CD8-positive, alpha-beta memory T cell (primary cell): Measurements from ENCODE around the gene HS2ST1. TPM values are rescaled to one million over a fixed set of nuclear protein-coding genes. Genes with fewer than 3 reads are reported as not detected.
"Not testable (repeated sequence)": the region's sequence is repeated elsewhere in the genome, so short reads cannot be mapped to it uniquely, and the experiment has no call there.

ENCODE experiments used
- CTCF ChIA-PET: fragments of 350-600 bp; sonication (Branson Sonifier 250); formaldehyde crosslinking; loops from one replicate; lab custom pipeline; 2021; ENCODE audit warnings: antibody characterized with exemption; lab: Charles Lee
- POLR2A ChIA-PET: fragments of 350-600 bp; sonication (Branson Sonifier 250); formaldehyde crosslinking; loops from one replicate; lab custom pipeline; 2021; ENCODE audit warnings: antibody characterized with exemption; lab: Charles Lee
- DNase-seq, 5 donors: peaks; one replicate each; pipeline versions ENCODE4 v3.0.0 to v3.0.0-alpha.2; 2020 to 2022; ENCODE audit warnings: mixed read lengths in 1 of 5
- H3K27ac ChIP-seq: one replicate; pipeline ENCODE4 v1.7.0; 2013; ENCODE audit warnings: low read depth, mild to moderate bottlenecking, low read length, moderate library complexity
- H3K27me3 ChIP-seq: 2 replicates; pipeline ENCODE4 v1.7.0; 2013; ENCODE audit warnings: low read length, mild to moderate bottlenecking; ENCODE audit not compliant: insufficient read depth, poor library complexity, severe bottlenecking
- H3K36me3 ChIP-seq: 2 replicates; pipeline ENCODE4 v1.7.0; 2013; ENCODE audit warnings: mild to moderate bottlenecking, low read length, moderate library complexity; ENCODE audit not compliant: insufficient read depth
- H3K4me1 ChIP-seq: 2 replicates; pipeline ENCODE4 v1.7.0; 2013; ENCODE audit warnings: mild to moderate bottlenecking, low read length, moderate library complexity; ENCODE audit not compliant: insufficient read depth
- H3K4me3 ChIP-seq: 2 replicates; pipeline ENCODE4 v1.7.0; 2013; ENCODE audit warnings: mild to moderate bottlenecking, low read length
- H3K9me3 ChIP-seq: 2 replicates; pipeline ENCODE4 v1.7.0; 2013; ENCODE audit warnings: mild to moderate bottlenecking, low read length
- H3K27ac Mint-ChIP-seq, 8 donors: one replicate each; pipeline ENCODE4 v1.8.0; 2020 to 2021; ENCODE audit warnings: mixed read lengths in 8 of 8, mild to moderate bottlenecking in 6 of 8, inconsistent platforms in 3 of 8, moderate library complexity in 3 of 8
- H3K27me3 Mint-ChIP-seq, 2 donors: one replicate each; pipeline ENCODE4 v1.8.0; 2020 to 2021; ENCODE audit warnings: mixed read lengths in 2 of 2, mild to moderate bottlenecking in 1 of 2, moderate library complexity in 1 of 2
- H3K36me3 Mint-ChIP-seq, 3 donors: one replicate each; pipeline ENCODE4 v1.8.0; 2020 to 2021; ENCODE audit warnings: mixed read lengths in 3 of 3, inconsistent platforms in 1 of 3, mild to moderate bottlenecking in 1 of 3
- H3K4me1 Mint-ChIP-seq, 3 donors: one replicate each; pipeline ENCODE4 v1.8.0; 2020 to 2021; ENCODE audit warnings: mixed read lengths in 3 of 3, inconsistent platforms in 1 of 3, mild to moderate bottlenecking in 1 of 3
- H3K4me3 Mint-ChIP-seq, 7 donors: one replicate each; pipeline ENCODE4 v1.8.0; 2020 to 2021; ENCODE audit warnings: mixed read lengths in 7 of 7, mild to moderate bottlenecking in 6 of 7, moderate library complexity in 4 of 7, inconsistent platforms in 2 of 7
- H3K9me3 Mint-ChIP-seq, 5 donors: one replicate each; pipeline ENCODE4 v1.8.0; 2020 to 2022; ENCODE audit warnings: mixed read lengths in 5 of 5, mild to moderate bottlenecking in 3 of 5, moderate library complexity in 2 of 5, inconsistent platforms in 1 of 5
- polyA plus RNA-seq: library from polyadenylated mRNA; unstranded; fragments of 300-500 nt; fragmentation: Illumina TruSeq; gene quantifications from one replicate; pipeline ENCODE4 v1.2.3, GENCODE V29; 2021
- total RNA-seq, 2 experiments: library from RNA; stranded (reverse); gene quantifications; one replicate each; pipeline ENCODE4 v1.2.3, GENCODE V29; 2021

The HS2ST1 gene
- total and polyA plus RNA-seq, 3 experiments from 2014 or later: 8.4 to 20.2 (median 18.8) TPM

DNA sequence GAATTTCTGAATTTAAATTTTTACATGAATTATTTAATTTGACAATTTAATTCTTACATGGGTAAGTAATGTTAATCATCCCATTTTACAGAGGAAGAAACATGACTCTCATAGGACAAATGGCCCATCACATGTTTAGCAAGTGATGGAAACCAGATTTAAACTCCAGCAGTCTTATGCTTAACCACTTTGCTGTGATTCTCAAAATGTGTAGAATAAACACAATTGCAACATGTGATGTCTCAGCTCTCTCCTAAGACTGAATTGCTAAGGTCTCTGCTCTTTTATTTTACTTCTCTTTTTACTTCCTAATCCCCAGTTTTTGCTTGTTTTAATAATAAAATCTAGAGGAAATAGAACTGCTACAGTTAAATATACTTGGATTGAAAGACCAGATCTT is 42.8 kb downstream of the HS2ST1 start:
- no peak overlapping the region for H3K27ac ChIP-seq
- POLR2A ChIA-PET: no interaction called here
- H3K9me3 Mint-ChIP-seq: no peaks in the 10 kb centered on the region
- H3K4me3 Mint-ChIP-seq: no peak overlapping the region
- no peaks in the 10 kb centered on the region for H3K36me3 ChIP-seq
- H3K36me3 Mint-ChIP-seq: no peaks in the 10 kb centered on the region
- no peak overlapping the region for H3K4me3 ChIP-seq
- CTCF ChIA-PET: no interaction called here
- H3K4me1 ChIP-seq: no peaks in the 10 kb centered on the region
- H3K27ac Mint-ChIP-seq: no peak overlapping the region
- H3K27me3 ChIP-seq: no peaks in the 10 kb centered on the region
- no peaks in the 10 kb centered on the region for H3K9me3 ChIP-seq
- no peak for DNase-seq
- H3K27me3 Mint-ChIP-seq: no peaks in the 10 kb centered on the region
- H3K4me1 Mint-ChIP-seq: peaks cover 0 to 9% (median 0%) of the 10 kb centered on the region in 3 donors

DNA sequence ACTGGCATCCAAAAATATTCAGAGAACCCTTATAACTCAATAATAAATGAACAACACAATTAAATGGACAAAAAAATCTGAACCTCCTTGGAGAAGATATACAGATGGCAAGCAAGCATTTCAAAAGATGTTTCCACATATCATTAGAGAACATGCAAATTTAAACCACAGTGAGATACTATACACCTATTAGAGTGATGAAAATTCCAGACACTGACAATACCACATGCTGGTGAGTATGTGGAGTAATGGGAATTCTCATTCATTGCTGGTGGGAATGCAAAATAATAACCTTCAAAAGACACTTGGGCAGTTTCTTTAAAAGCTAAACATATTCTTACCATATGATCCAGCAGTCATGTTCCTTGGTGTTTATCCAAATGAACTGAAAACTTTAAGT is 46.1 kb downstream of the HS2ST1 start:
- H3K27me3 ChIP-seq: no peaks in the 10 kb centered on the region
- POLR2A ChIA-PET: no interaction called here
- CTCF ChIA-PET: no interaction called here
- Mint-ChIP-seq H3K27ac (no peak overlapping the region), H3K4me3 (no peak overlapping the region), H3K27me3 (no peaks in the 10 kb centered on the region), H3K9me3 (peaks cover 0 to 1% (median 0%) of the 10 kb centered on the region in 5 donors), H3K36me3 (peaks cover 0 to 5% (median 1%) of the 10 kb centered on the region in 3 donors), H3K4me1 (peaks cover 2 to 7% (median 4%) of the 10 kb centered on the region in 3 donors)
- no peak overlapping the region for H3K4me3 ChIP-seq
- H3K9me3 ChIP-seq: no peaks in the 10 kb centered on the region
- no peaks in the 10 kb centered on the region for H3K36me3 ChIP-seq
- no peak overlapping the region for H3K27ac ChIP-seq
- DNase-seq: no peak
- H3K4me1 ChIP-seq: no peaks in the 10 kb centered on the region

DNA sequence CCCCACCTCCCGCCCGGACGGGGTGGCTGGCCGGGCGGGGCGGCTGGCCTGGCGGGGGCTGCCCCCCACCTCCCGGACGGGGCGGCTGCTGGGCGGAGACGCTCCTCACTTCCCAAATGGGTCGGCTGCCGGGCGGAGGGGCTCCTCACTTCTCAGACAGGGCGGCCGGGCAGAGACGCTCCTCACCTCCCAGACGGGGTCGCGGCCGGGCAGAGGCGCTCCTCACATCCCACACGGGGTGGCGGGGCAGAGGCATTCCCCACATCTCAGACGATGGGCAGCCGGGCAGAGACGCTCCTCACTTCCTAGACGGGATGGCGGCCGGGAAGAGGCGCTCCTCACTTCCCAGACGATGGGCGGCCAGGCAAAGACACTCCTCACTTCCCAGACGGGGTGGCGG is 49.4 kb downstream of the HS2ST1 start:
- H3K27ac Mint-ChIP-seq, H3K36me3 ChIP-seq, H3K9me3 Mint-ChIP-seq, H3K9me3 ChIP-seq, H3K27me3 Mint-ChIP-seq, H3K36me3 Mint-ChIP-seq, H3K4me3 ChIP-seq, H3K27ac ChIP-seq, DNase-seq, H3K4me1 Mint-ChIP-seq, H3K4me3 Mint-ChIP-seq, POLR2A ChIA-PET, H3K27me3 ChIP-seq, H3K4me1 ChIP-seq: not testable (repeated sequence)
- CTCF ChIA-PET: interaction anchor here (3.6 kb wide), 1 partner anchor 130 kb away, joined by 16 read pairs; no protein-coding TSS in a partner anchor

GRCh38 chr1:86965012-86965826 is 50.8 kb downstream of the HS2ST1 start:
- Mint-ChIP-seq H3K27ac (peak overlapping the region in 3 of 8 donors; percentile 10 to 81 (median 12)), H3K4me1 (peaks cover 2 to 7% (median 4%) of the 10 kb centered on the region in 3 donors), H3K9me3 (peaks cover 0 to 1% (median 0%) of the 10 kb centered on the region in 5 donors), H3K4me3 (no peak overlapping the region), H3K36me3 (peaks cover 0 to 5% (median 1%) of the 10 kb centered on the region in 3 donors), H3K27me3 (no peaks in the 10 kb centered on the region)
- ChIA-PET CTCF (interaction anchor here (0.7 to 3.6 kb wide), 3 partner anchors 130 to 136 kb away, joined by 4 to 16 read pairs (median 5); no protein-coding TSS in a partner anchor), POLR2A (no interaction called here)
- peak in 1 of 5 donors; percentile 23 for DNase-seq
- Histone ChIP-seq H3K4me3 (no peak overlapping the region), H3K36me3 (no peaks in the 10 kb centered on the region), H3K27ac (no peak overlapping the region), H3K9me3 (no peaks in the 10 kb centered on the region), H3K4me1 (no peaks in the 10 kb centered on the region), H3K27me3 (no peaks in the 10 kb centered on the region)

DNA sequence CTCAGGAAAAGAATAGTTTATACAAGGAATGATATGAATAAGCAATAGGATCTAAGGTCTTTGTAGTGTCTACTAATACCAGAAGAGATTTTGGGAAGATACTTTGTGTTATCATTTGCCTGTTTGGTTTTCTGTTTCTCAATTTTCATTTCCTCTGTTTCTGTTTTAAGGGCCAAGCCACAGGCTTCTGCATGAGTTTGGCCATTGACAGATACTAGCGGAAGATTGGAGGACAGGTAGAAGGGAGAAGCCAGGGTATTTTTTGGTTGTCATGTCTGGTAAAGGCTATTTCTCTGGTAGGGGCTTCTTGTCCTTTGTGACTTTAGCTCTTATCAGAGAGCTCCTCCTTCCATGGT is 51.4 kb downstream of the HS2ST1 start:
- no peak overlapping the region for H3K4me3 ChIP-seq
- DNase-seq: no peak
- H3K4me1 ChIP-seq: no peaks in the 10 kb centered on the region
- no peak overlapping the region for H3K27ac ChIP-seq
- Mint-ChIP-seq H3K4me3 (no peak overlapping the region), H3K27ac (peak overlapping the region in 1 of 8 donors; percentile 10), H3K4me1 (peaks cover 2 to 7% (median 5%) of the 10 kb centered on the region in 3 donors), H3K36me3 (peaks cover 0 to 5% (median 1%) of the 10 kb centered on the region in 3 donors), H3K27me3 (no peaks in the 10 kb centered on the region), H3K9me3 (peaks cover 0 to 1% (median 0%) of the 10 kb centered on the region in 5 donors)
- H3K36me3 ChIP-seq: no peaks in the 10 kb centered on the region
- no peaks in the 10 kb centered on the region for H3K27me3 ChIP-seq
- CTCF ChIA-PET: interaction anchor here (3.6 kb wide), 1 partner anchor 132 kb away, joined by 16 read pairs; no protein-coding TSS in a partner anchor
- H3K9me3 ChIP-seq: no peaks in the 10 kb centered on the region
- POLR2A ChIA-PET: no interaction called here

- Histone ChIP-seq H3K27ac (no peak overlapping the region), H3K4me1 (no peaks in the 10 kb centered on the region), H3K36me3 (no peaks in the 10 kb centered on the region), H3K4me3 (no peak overlapping the region), H3K27me3 (no peaks in the 10 kb centered on the region), H3K9me3 (no peaks in the 10 kb centered on the region)
- CTCF ChIA-PET: no interaction called here
- POLR2A ChIA-PET: interaction anchor here (0.6 kb wide), 1 partner anchor 1132 kb away, joined by 3 read pairs; no protein-coding TSS in a partner anchor
- no peaks in the 10 kb centered on the region for H3K27me3 Mint-ChIP-seq
- H3K36me3 Mint-ChIP-seq: no peaks in the 10 kb centered on the region
- peaks cover 8 to 32% (median 27%) of the 10 kb centered on the region in 3 donors for H3K4me1 Mint-ChIP-seq
- no peak overlapping the region for H3K4me3 Mint-ChIP-seq
- H3K27ac Mint-ChIP-seq: peak overlapping the region in 1 of 8 donors; percentile 57
- no peaks in the 10 kb centered on the region for H3K9me3 Mint-ChIP-seq
- no peak for DNase-seq
Observed at GRCh38 chr1:86970938-86971337, 56.5 kb downstream of the HS2ST1 start.

GRCh38 chr1:86971778-86972177 is 57.3 kb downstream of the HS2ST1 start:
- POLR2A ChIA-PET: interaction anchor here (0.6 kb wide), 1 partner anchor 1133 kb away, joined by 3 read pairs; no protein-coding TSS in a partner anchor

GRCh38 chr1:86972262-86972661 is 57.8 kb downstream of the HS2ST1 start:
- H3K36me3 ChIP-seq: no peaks in the 10 kb centered on the region
- ChIA-PET POLR2A (no interaction called here), CTCF (interaction anchor here (0.9 kb wide), 1 partner anchor 138 kb away, joined by 3 read pairs; no protein-coding TSS in a partner anchor)
- H3K36me3 Mint-ChIP-seq: no peaks in the 10 kb centered on the region
- no peaks in the 10 kb centered on the region for H3K4me1 ChIP-seq
- no peak overlapping the region for H3K27ac ChIP-seq
- no peaks in the 10 kb centered on the region for H3K9me3 ChIP-seq
- no peaks in the 10 kb centered on the region for H3K27me3 ChIP-seq
- no peaks in the 10 kb centered on the region for H3K9me3 Mint-ChIP-seq
- H3K4me1 Mint-ChIP-seq: peaks cover 8 to 36% (median 27%) of the 10 kb centered on the region in 3 donors
- H3K27me3 Mint-ChIP-seq: no peaks in the 10 kb centered on the region
- DNase-seq: no peak
- H3K4me3 Mint-ChIP-seq: peak overlapping the region in 2 of 7 donors; percentile 28 to 44
- no peak overlapping the region for H3K4me3 ChIP-seq
- no peak overlapping the region for H3K27ac Mint-ChIP-seq

More at GRCh38 chr1:86971778-86972177, 57.3 kb downstream of the HS2ST1 start:
- H3K9me3 Mint-ChIP-seq: no peaks in the 10 kb centered on the region
- Histone ChIP-seq H3K36me3 (no peaks in the 10 kb centered on the region), H3K27me3 (no peaks in the 10 kb centered on the region), H3K27ac (no peak overlapping the region), H3K4me1 (no peaks in the 10 kb centered on the region), H3K9me3 (no peaks in the 10 kb centered on the region), H3K4me3 (no peak overlapping the region)
- H3K4me1 Mint-ChIP-seq: peaks cover 8 to 36% (median 27%) of the 10 kb centered on the region in 3 donors
- peak overlapping the region in 2 of 7 donors; percentile 28 to 44 for H3K4me3 Mint-ChIP-seq
- H3K27me3 Mint-ChIP-seq: no peaks in the 10 kb centered on the region
- CTCF ChIA-PET: interaction anchor here (0.9 kb wide), 1 partner anchor 138 kb away, joined by 3 read pairs; no protein-coding TSS in a partner anchor
- no peak for DNase-seq
- H3K36me3 Mint-ChIP-seq: no peaks in the 10 kb centered on the region
- no peak overlapping the region for H3K27ac Mint-ChIP-seq
